K562 (cell line): Measurements from ENCODE around the gene ATP13A2. TPM values are rescaled to one million over a fixed set of nuclear protein-coding genes. Genes with fewer than 3 reads are reported as not detected.

Experiments used
- ATAC-seq: fragments of 200-7000 bp; cut with Tn5 transposase; 3 replicates; pipeline ENCODE4 v1.9.1; 2020; ENCODE audit warnings: moderate library complexity
- BruUV-seq: library from RNA; stranded (reverse); fragments of 400-500 nt; replicated peaks from 2 replicates; lab custom pipeline; 2021; lab: Mats Ljungman, UMichigan
- CTCF ChIA-PET: fragments of 300-600 bp; formaldehyde crosslinking; extraction: SDS; loops from one replicate; lab custom pipeline; 2021; ENCODE audit warnings: low intra/inter-chr PET ratio; lab: Yijun Ruan, JAX
- POLR2A ChIA-PET: fragments of 300-600, 350-650 bp; sonication (Branson Sonifier 250); formaldehyde crosslinking; extraction: SDS; loops from one replicate; lab custom pipeline; 2021; ENCODE audit warnings: antibody characterized with exemption, inconsistent platforms; lab: Yijun Ruan, JAX
- DNase-seq, 4 experiments: peaks; one replicate each; pipeline versions ENCODE4 v3.0.0 to v3.0.0-alpha.2; 2011 to 2018; ENCODE audit warnings: low spot score in 3 of 4, mixed read lengths in 3 of 4; ENCODE audit errors: extremely low read depth in 1 of 4
- FAIRE-seq: peaks from 2 replicates; lab custom pipeline; 2011; peaks lifted over from hg19 to GRCh38; lab: Jason Lieb, UNC
- H2AFZ ChIP-seq: 2 replicates; pipeline ENCODE4 v1.6.0; 2011; ENCODE audit warnings: low read depth, low read length, control low read depth, inconsistent platforms
- H3K27ac ChIP-seq: fragments of 200-600 bp; 3 replicates; pipeline ENCODE4 v1.8.0; 2011; ENCODE audit warnings: low read depth, mild to moderate bottlenecking, control low read depth, inconsistent platforms, low read length, moderate library complexity, mixed read lengths; ENCODE audit errors: extremely low read depth
- H3K27me3 ChIP-seq, 2 experiments: fragments of 300-600 bp in 1 of 2; 2 replicates in 1 of 2; 3 replicates in 1 of 2; pipeline versions ENCODE4 v1.6.0 to v1.8.0; 2011; ENCODE audit warnings: inconsistent platforms in 2 of 2, low read length in 2 of 2, mild to moderate bottlenecking in 1 of 2, mixed read lengths in 1 of 2, moderate library complexity in 1 of 2; ENCODE audit not compliant: control insufficient read depth in 2 of 2, insufficient read depth in 2 of 2
- H3K36me3 ChIP-seq: fragments of 300-600 bp; 3 replicates; pipeline ENCODE4 v1.8.0; 2011; ENCODE audit warnings: mild to moderate bottlenecking, low read length, inconsistent platforms; ENCODE audit not compliant: control insufficient read depth, insufficient read depth
- H3K4me1 ChIP-seq, 2 experiments: fragments of 200-600 bp in 1 of 2; replicated peaks in 1 of 2; 2 replicates in 1 of 2; 3 replicates in 1 of 2; pipeline versions ENCODE4 v1.5.1 to v1.8.0; 2011; ENCODE audit warnings: inconsistent platforms in 2 of 2, low read length in 2 of 2, mild to moderate bottlenecking in 1 of 2, mixed read lengths in 1 of 2, moderate library complexity in 1 of 2; ENCODE audit not compliant: control insufficient read depth in 2 of 2, insufficient read depth in 2 of 2
- H3K4me2 ChIP-seq: 2 replicates; pipeline ENCODE4 v1.6.1; 2011; ENCODE audit warnings: low read length, control low read depth, inconsistent platforms, mixed read lengths; ENCODE audit not compliant: insufficient read depth
- H3K4me3 ChIP-seq: fragments of 200-600 bp; sonication (generic), shearing (Covaris generic); 2 replicates; pipeline ENCODE4 v1.5.1; 2016; ENCODE audit warnings: control low read depth, inconsistent platforms
- H3K79me2 ChIP-seq: fragments of 200-600 bp; 3 replicates; pipeline ENCODE4 v1.8.0; 2011; ENCODE audit warnings: low read length, inconsistent platforms; ENCODE audit not compliant: control insufficient read depth, insufficient read depth
- H3K9ac ChIP-seq, 2 experiments: 2 replicates each; pipeline versions ENCODE4 v1.6.0 to v1.6.1; 2011; ENCODE audit warnings: low read depth in 2 of 2, low read length in 2 of 2, control low read depth in 1 of 2, inconsistent platforms in 1 of 2, mild to moderate bottlenecking in 1 of 2, mixed read lengths in 1 of 2; ENCODE audit not compliant: insufficient read depth in 1 of 2
- H3K9me1 ChIP-seq: one replicate; pipeline ENCODE4 v1.6.0; 2011; ENCODE audit warnings: inconsistent platforms, mild to moderate bottlenecking, low read length, moderate library complexity; ENCODE audit not compliant: control insufficient read depth, insufficient read depth
- H3K9me3 ChIP-seq: replicated peaks from 2 replicates; pipeline ENCODE4 v1.5.1; 2011; ENCODE audit warnings: low read depth, low read length, inconsistent platforms; ENCODE audit not compliant: control insufficient read depth, insufficient read depth
- H4K20me1 ChIP-seq: replicated peaks from 2 replicates; pipeline ENCODE4 v1.6.1; 2011; ENCODE audit warnings: low read length, inconsistent platforms, mixed read lengths; ENCODE audit not compliant: control insufficient read depth, insufficient read depth
- ADNP ChIP-seq: fragments of 200-800 bp; sonication (Bioruptor generic); IDR thresholded peaks from 2 replicates; pipeline ENCODE4 v1.6.1; 2016; ENCODE audit warnings: missing genetic modification characterization, missing compliant biosample characterization
- BCOR ChIP-seq: fragments of 450-650 bp; IDR thresholded peaks from 2 replicates; pipeline ENCODE4 v1.6.1; 2016
- GABPB1 ChIP-seq: sonication (generic); formaldehyde crosslinking; IDR thresholded peaks from 2 replicates; pipeline ENCODE4 v1.8.0; 2022; ENCODE audit warnings: mild to moderate bottlenecking, missing genetic modification reagents
- HNRNPL ChIP-seq: fragments of 200-400 bp; formaldehyde crosslinking; IDR thresholded peaks from 2 replicates; pipeline ENCODE4 v1.6.1; 2017; ENCODE audit warnings: low read depth, mild to moderate bottlenecking, low read length
- KDM1A ChIP-seq, 2 experiments: fragments of 450-650 bp; IDR thresholded peaks; 2 replicates each; pipeline ENCODE4 v1.6.1; 2016; ENCODE audit warnings: mild to moderate bottlenecking in 2 of 2
- MIER1 ChIP-seq: fragments of 450-650 bp; IDR thresholded peaks from 2 replicates; pipeline ENCODE4 v1.6.1; 2016; ENCODE audit warnings: antibody characterized with exemption, mild to moderate bottlenecking, low read depth
- PML ChIP-seq: IDR thresholded peaks from 2 replicates; pipeline ENCODE4 v1.6.1; 2012; ENCODE audit warnings: low read length, inconsistent platforms
- RBM25 ChIP-seq: fragments of 200-400 bp; formaldehyde crosslinking; IDR thresholded peaks from 2 replicates; pipeline ENCODE4 v1.6.1; 2018; ENCODE audit warnings: low read length, low read depth, moderate library complexity; ENCODE audit not compliant: severe bottlenecking
- SMC3 ChIP-seq: conservative IDR thresholded peaks from 2 replicates; pipeline ENCODE4 v1.6.1; 2011; ENCODE audit warnings: low read depth, low read length, improper control_type of control experiment; ENCODE audit not compliant: insufficient read depth
- XRCC5 ChIP-seq: fragments of 200-400 bp; formaldehyde crosslinking; IDR thresholded peaks from 2 replicates; pipeline ENCODE4 v1.6.1; 2017; ENCODE audit warnings: low read depth, mild to moderate bottlenecking, low read length
- WGBS: fragments of 100-300 bp; shearing (Covaris generic); methylation state at CpG from one replicate; pipeline ENCODE4 v1.1.6; 2016; ENCODE audit warnings: low coverage, mixed read lengths; ENCODE audit not compliant: insufficient coverage; ENCODE audit errors: missing lambda C conversion rate; 5-methylcytosine and 5-hydroxymethylcytosine counted together
- in situ Hi-C: fragments of 300-500 bp; cut with MboI; formaldehyde crosslinking; loops from 4 replicates; pipeline ENCODE4 v1.15.0; 2018; ENCODE audit warnings: inconsistent platforms, mixed read lengths
- intact Hi-C: fragments of 100-400 bp; cut with micrococcal nuclease; formaldehyde crosslinking; loops from 2 replicates; pipeline ENCODE4 v1.14.2; 2022
- polyA plus RNA-seq, 8 experiments: library from polyadenylated mRNA; depleted of rRNA in 4 of 8; stranded (reverse) in 5 of 8; unstranded in 3 of 8; fragments of >200 nt; fragmentation: Nextera tagmentation in 2 of 8; fragmentation: Illumina TruSeq in 1 of 8; extraction: Ambion mirVana in 2 of 8; extraction: Trizol in 1 of 8; gene quantifications; 2 replicates each; pipeline versions ENCODE4 v1.2.1 to v1.2.3, GENCODE V29; 2011 to 2014; ENCODE audit warnings: inconsistent platforms in 1 of 8, missing spikeins in 1 of 8
- total RNA-seq, 7 experiments: library from RNA; depleted of rRNA in 6 of 7; stranded (reverse); fragments of >200 nt in 6 of 7; fragmentation: Illumina TruSeq in 2 of 7; extraction: Trizol in 2 of 7; gene quantifications; 2 replicates each; pipeline versions ENCODE4 v1.2.1 to v1.2.3, GENCODE V29; 2011 to 2021; ENCODE audit warnings: low replicate concordance in 1 of 7
- TF ChIP-seq, protein P1 (sequence below): IDR thresholded peaks from 2 replicates; pipeline ENCODE4 v1.6.1; 2011; ENCODE audit warnings: borderline replicate concordance, low read depth, mild to moderate bottlenecking, moderate library complexity, low read length; ENCODE audit not compliant: insufficient read depth, poor library complexity, severe bottlenecking
- TF ChIP-seq, protein P2 (sequence below): fragments of 450-650 bp; IDR thresholded peaks from 2 replicates; pipeline ENCODE4 v1.6.1; 2018; ENCODE audit not compliant: partially characterized antibody
- TF ChIP-seq, protein P3 (sequence below), 3 experiments: IDR thresholded peaks in 2 of 3; conservative IDR thresholded peaks in 1 of 3; 2 replicates each; pipeline ENCODE4 v1.5.1; 2011 to 2012; ENCODE audit warnings: low read length in 3 of 3, mild to moderate bottlenecking in 3 of 3, control low read depth in 2 of 3, improper control_type of control experiment in 1 of 3, inconsistent platforms in 1 of 3, low read depth in 1 of 3, mixed read lengths in 1 of 3, moderate library complexity in 1 of 3; ENCODE audit not compliant: insufficient read depth in 2 of 3

ATP13A2 gene
- total and polyA plus RNA-seq, 9 of the 15 experiments (the other 6 are each of a cell fraction or from before 2014, with no cell fraction given), result 0.36 to 56.3 (median 16.3) TPM

DNA sequence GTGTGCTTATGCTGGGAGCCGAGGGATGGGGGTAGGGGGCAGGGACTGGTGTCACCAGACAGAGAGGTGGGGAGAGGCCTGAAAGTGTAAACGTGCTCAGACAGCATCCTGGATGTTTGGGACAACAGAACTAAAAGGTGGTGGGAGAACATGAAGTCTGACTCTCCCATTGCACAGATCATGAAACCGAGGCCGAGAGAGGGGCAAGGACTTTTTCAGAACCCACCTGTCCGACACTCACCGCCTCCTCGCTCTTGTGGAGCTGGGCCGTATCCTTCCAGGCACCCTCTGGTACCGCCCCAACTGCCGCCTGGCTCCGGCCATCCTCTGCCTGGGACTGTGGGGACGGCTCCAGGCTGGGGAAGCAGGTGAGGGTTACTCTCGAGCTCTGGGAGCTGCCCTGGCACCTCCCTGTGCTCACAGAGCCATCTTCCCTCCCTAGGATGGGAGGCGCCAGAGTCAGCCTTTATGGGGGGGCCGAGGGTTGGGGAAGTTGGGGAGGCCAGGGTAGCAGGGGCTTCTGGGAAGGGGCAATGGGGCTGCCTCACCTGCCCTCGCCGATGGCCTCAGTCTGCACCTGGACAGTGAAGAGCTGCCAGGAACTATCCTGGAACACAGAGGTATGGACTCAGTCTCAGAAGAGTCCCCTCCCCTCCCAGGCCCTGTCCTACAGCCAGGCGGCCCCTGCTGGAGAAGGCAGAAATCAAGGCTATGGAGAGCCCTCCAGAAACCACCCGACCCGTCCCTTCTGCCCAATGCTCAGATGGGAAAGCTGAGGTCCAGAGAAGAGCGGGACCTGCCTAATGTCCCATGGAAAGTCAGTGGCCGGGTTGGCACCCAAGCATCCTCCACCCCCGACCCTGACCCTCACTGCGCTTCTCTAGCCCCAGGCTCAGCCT lies 7.0 kb downstream of the ATP13A2 start:
- intact Hi-C loops (no loop called here), in situ Hi-C loops (no loop called here)
- Histone ChIP-seq H3K27ac (no peak overlapping the region), H3K9me1 (no peaks in the 10 kb centered on the region), H2AFZ (no peak overlapping the region), H3K9me3 (no peaks in the 10 kb centered on the region), H3K4me2 (no peak overlapping the region), H3K79me2 (no peaks in the 10 kb centered on the region), H3K4me3 (no peak overlapping the region), H3K4me1 (peaks cover 0 to 20% of the 10 kb centered on the region in 2 experiments; a peak in 3 of 5 replicates), H3K9ac (no peak overlapping the region; a peak in 1 of 4 replicates), H4K20me1 (no peaks in the 10 kb centered on the region), H3K27me3 (no peaks in the 10 kb centered on the region), H3K36me3 (peaks cover 33% of the 10 kb centered on the region; the same call in 2 of the 3 replicates)
- 85% methylated on average over 19 of the region's 24 CpGs for WGBS
- ChIA-PET CTCF (no interaction called here), POLR2A (interaction anchor here (1.2 kb wide), 1 partner anchor 9 kb away, joined by 3 read pairs; no protein-coding TSS in a partner anchor)
- DNase-seq (peak in 1 of 4 experiments; percentile 43), FAIRE-seq (no peak), ATAC-seq (peak; percentile 76)
- no TSS peak for BruUV-seq
- TF ChIP-seq KDM1A (IDR thresholded peaks at IDR 0.05) (peak in 1 of 2 experiments; percentile 38; a peak in 1 of 4 replicates), PML (no peak), GABPB1 (CRISPR knock-in tag) (no peak), ADNP (tag) (peak; percentile 8; the same call in 1 of the 2 replicates), RBM25 (peak; percentile 71), SMC3 (0 out of 2 replicates have a peak, but pooled peaks have one; percentile 2), XRCC5 (no peak), MIER1 (peak; percentile 72), HNRNPL (no peak), BCOR (peak; percentile 47; the same call in 1 of the 2 replicates)
- TF ChIP-seq, protein P1, sequence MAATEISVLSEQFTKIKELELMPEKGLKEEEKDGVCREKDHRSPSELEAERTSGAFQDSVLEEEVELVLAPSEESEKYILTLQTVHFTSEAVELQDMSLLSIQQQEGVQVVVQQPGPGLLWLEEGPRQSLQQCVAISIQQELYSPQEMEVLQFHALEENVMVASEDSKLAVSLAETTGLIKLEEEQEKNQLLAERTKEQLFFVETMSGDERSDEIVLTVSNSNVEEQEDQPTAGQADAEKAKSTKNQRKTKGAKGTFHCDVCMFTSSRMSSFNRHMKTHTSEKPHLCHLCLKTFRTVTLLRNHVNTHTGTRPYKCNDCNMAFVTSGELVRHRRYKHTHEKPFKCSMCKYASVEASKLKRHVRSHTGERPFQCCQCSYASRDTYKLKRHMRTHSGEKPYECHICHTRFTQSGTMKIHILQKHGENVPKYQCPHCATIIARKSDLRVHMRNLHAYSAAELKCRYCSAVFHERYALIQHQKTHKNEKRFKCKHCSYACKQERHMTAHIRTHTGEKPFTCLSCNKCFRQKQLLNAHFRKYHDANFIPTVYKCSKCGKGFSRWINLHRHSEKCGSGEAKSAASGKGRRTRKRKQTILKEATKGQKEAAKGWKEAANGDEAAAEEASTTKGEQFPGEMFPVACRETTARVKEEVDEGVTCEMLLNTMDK, result peak; percentile 80
- TF ChIP-seq, protein P2, sequence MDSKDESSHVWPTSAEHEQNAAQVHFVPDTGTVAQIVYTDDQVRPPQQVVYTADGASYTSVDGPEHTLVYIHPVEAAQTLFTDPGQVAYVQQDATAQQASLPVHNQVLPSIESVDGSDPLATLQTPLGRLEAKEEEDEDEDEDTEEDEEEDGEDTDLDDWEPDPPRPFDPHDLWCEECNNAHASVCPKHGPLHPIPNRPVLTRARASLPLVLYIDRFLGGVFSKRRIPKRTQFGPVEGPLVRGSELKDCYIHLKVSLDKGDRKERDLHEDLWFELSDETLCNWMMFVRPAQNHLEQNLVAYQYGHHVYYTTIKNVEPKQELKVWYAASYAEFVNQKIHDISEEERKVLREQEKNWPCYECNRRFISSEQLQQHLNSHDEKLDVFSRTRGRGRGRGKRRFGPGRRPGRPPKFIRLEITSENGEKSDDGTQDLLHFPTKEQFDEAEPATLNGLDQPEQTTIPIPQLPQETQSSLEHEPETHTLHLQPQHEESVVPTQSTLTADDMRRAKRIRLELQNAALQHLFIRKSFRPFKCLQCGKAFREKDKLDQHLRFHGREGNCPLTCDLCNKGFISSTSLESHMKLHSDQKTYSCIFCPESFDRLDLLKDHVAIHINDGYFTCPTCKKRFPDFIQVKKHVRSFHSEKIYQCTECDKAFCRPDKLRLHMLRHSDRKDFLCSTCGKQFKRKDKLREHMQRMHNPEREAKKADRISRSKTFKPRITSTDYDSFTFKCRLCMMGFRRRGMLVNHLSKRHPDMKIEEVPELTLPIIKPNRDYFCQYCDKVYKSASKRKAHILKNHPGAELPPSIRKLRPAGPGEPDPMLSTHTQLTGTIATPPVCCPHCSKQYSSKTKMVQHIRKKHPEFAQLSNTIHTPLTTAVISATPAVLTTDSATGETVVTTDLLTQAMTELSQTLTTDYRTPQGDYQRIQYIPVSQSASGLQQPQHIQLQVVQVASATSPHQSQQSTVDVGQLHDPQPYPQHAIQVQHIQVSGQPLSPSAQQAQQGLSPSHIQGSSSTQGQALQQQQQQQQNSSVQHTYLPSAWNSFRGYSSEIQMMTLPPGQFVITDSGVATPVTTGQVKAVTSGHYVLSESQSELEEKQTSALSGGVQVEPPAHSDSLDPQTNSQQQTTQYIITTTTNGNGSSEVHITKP, result peak; percentile 15
- TF ChIP-seq, protein P3, sequence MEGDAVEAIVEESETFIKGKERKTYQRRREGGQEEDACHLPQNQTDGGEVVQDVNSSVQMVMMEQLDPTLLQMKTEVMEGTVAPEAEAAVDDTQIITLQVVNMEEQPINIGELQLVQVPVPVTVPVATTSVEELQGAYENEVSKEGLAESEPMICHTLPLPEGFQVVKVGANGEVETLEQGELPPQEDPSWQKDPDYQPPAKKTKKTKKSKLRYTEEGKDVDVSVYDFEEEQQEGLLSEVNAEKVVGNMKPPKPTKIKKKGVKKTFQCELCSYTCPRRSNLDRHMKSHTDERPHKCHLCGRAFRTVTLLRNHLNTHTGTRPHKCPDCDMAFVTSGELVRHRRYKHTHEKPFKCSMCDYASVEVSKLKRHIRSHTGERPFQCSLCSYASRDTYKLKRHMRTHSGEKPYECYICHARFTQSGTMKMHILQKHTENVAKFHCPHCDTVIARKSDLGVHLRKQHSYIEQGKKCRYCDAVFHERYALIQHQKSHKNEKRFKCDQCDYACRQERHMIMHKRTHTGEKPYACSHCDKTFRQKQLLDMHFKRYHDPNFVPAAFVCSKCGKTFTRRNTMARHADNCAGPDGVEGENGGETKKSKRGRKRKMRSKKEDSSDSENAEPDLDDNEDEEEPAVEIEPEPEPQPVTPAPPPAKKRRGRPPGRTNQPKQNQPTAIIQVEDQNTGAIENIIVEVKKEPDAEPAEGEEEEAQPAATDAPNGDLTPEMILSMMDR (IDR thresholded peaks at IDR 0.05 in 2 of 3, conservative IDR thresholded peaks at IDR 0.05 in 1 of 3; ENCODE audit: insufficient read depth in 2 of 3, low read depth in 1 of 3, low read length in 3 of 3), result peak; percentile 20 to 37 (median 24); a peak in 1 of 6 replicates
